ENCODE measurements around the gene F11.

GRCh38 chr4:186307497-186307896 lies 41.5 kb downstream of the F11 start:
- TF ChIP-seq ZNF695 (CRISPR knock-in tag; IDR thresholded peaks at IDR 0.05) (no peak), ELK1 (CRISPR knock-in tag; IDR thresholded peaks at IDR 0.05) (no peak), KAT2B (IDR thresholded peaks at IDR 0.05; ENCODE audit: low read depth, low read length) (no peak), CCAR2 (IDR thresholded peaks at IDR 0.05; ENCODE audit: low read depth, low read length) (no peak)
